Thyroid gland (tissue), 4 donors: ENCODE data around the gene VMP1. TPM values are rescaled to one million over a fixed set of nuclear protein-coding genes. Genes with fewer than 3 reads are reported as not detected.
A peak's percentile ranks its signal among the peaks of the same experiment; 100 is the strongest.
"Not testable (repeated sequence)": the region's sequence is repeated elsewhere in the genome, so short reads cannot be mapped to it uniquely, and the experiment has no call there.

Source experiments
- DNase-seq, 2 donors: peaks; one replicate each; pipeline ENCODE4 v3.0.0-alpha.2; 2019
- H3K27ac ChIP-seq, 3 donors: fragments of 200-600 bp; sonication (generic); 1 replicate in 2 of 3; 2 replicates in 1 of 3; pipeline ENCODE4 v1.5.1; 2016 to 2019; ENCODE audit warnings: mild to moderate bottlenecking in 1 of 3, moderate library complexity in 1 of 3
- H3K27me3 ChIP-seq: fragments of 200-600 bp; sonication (generic); one replicate; pipeline ENCODE4 v1.5.1; 2019
- H3K36me3 ChIP-seq, 2 donors: fragments of 200-600 bp; sonication (generic); one replicate each; pipeline ENCODE4 v1.5.1; 2016 to 2019
- H3K4me1 ChIP-seq, 2 donors: fragments of 200-600 bp; sonication (generic); one replicate each; pipeline ENCODE4 v1.5.1; 2017 to 2019
- H3K4me3 ChIP-seq, 3 donors: fragments of 200-600 bp; sonication (generic); replicated peaks in 1 of 3; 1 replicate in 2 of 3; 2 replicates in 1 of 3; pipeline ENCODE4 v1.5.1; 2016; ENCODE audit warnings: mild to moderate bottlenecking in 1 of 3
- H3K9me3 ChIP-seq: fragments of 200-600 bp; sonication (generic); one replicate; pipeline ENCODE4 v1.5.1; 2017
- POLR2A ChIP-seq, 2 donors: fragments of 450-650 bp; IDR thresholded peaks; one replicate each; pipeline ENCODE4 v1.6.1; 2017; ENCODE audit warnings: antibody characterized with exemption in 2 of 2, mild to moderate bottlenecking in 2 of 2, moderate library complexity in 1 of 2
- WGBS, 2 donors: methylation state at CpG; one replicate each; pipeline ENCODE4 v1.1.5; 2017; 5-methylcytosine and 5-hydroxymethylcytosine counted together
- intact Hi-C: fragments of 100-400 bp; cut with DNase I; formaldehyde crosslinking; loops from one replicate; pipeline ENCODE4 v1.15.1; 2023
- total RNA-seq, 4 donors: library from RNA; depleted of rRNA; stranded (reverse); fragments of >200 nt; gene quantifications; one replicate each; pipeline ENCODE4 v1.2.3, GENCODE V29; 2016
- TF ChIP-seq, protein P1 (sequence below), 6 experiments: fragments of 200-600 bp in 3 of 6; fragments of 450-650 bp in 3 of 6; sonication (generic) in 3 of 6; IDR thresholded peaks; one replicate each; pipeline ENCODE4 v1.5.1; 2016 to 2019; ENCODE audit warnings: antibody characterized with exemption in 6 of 6, mild to moderate bottlenecking in 2 of 6, inconsistent platforms in 1 of 6, moderate library complexity in 1 of 6

VMP1 gene
- total RNA-seq, 4 donors from 2014 or later, result 98.5 to 168 (median 125) TPM

DNA sequence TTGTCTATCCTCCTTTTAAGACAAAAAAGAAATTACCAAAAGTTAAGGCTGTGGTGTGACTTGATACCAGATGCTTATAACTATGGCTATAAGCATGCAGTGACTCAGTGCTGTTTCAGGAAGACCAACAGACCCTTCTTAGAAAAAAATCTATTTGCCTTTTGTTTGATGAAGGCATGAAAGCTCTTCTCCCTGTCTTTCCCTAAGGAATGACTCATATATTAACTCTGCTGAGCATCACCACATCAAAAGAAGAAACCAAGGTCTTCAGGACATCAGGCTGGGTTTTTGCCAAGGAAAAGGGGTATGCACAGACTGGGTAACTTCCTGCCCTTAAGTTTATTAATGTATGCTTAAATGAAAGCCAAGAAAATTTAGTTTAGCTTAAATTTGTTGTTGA lies 47.1 kb downstream of the VMP1 start:
- H3K36me3 ChIP-seq, result no peaks in the 10 kb centered on the region
- DNase-seq, result no peak
- no peaks in the 10 kb centered on the region for H3K27me3 ChIP-seq
- H3K27ac ChIP-seq, result peak overlapping the region in 2 of 3 donors; percentile 28 to 78
- H3K4me1 ChIP-seq, result peaks cover 9 to 19% of the 10 kb centered on the region in 2 donors
- no peak overlapping the region for H3K4me3 ChIP-seq
- intact Hi-C loops, result no loop called here
- TF ChIP-seq POLR2A (IDR thresholded peaks at IDR 0.05), result no peak
- TF ChIP-seq, protein P1, sequence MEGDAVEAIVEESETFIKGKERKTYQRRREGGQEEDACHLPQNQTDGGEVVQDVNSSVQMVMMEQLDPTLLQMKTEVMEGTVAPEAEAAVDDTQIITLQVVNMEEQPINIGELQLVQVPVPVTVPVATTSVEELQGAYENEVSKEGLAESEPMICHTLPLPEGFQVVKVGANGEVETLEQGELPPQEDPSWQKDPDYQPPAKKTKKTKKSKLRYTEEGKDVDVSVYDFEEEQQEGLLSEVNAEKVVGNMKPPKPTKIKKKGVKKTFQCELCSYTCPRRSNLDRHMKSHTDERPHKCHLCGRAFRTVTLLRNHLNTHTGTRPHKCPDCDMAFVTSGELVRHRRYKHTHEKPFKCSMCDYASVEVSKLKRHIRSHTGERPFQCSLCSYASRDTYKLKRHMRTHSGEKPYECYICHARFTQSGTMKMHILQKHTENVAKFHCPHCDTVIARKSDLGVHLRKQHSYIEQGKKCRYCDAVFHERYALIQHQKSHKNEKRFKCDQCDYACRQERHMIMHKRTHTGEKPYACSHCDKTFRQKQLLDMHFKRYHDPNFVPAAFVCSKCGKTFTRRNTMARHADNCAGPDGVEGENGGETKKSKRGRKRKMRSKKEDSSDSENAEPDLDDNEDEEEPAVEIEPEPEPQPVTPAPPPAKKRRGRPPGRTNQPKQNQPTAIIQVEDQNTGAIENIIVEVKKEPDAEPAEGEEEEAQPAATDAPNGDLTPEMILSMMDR (IDR thresholded peaks at IDR 0.05), result no peak
- H3K9me3 ChIP-seq, result no peaks in the 10 kb centered on the region

GRCh38 chr17:59755069-59755468 lies 47.6 kb downstream of the VMP1 start:
- DNase-seq, H3K27me3 ChIP-seq, intact Hi-C loops, H3K36me3 ChIP-seq, H3K4me3 ChIP-seq, H3K9me3 ChIP-seq: not testable (repeated sequence)
- Histone ChIP-seq H3K4me1 (peaks cover 9 to 19% of the 10 kb centered on the region in 2 donors), H3K27ac (peak overlapping the region in 2 of 3 donors; percentile 28 to 78)
- 95 to 97% methylated on average over 12 of the region's 12 CpGs for whole genome bisulfite sequencing, 2 donors

GRCh38 chr17:59756236-59756818 lies 48.9 kb downstream of the VMP1 start:
- no peaks in the 10 kb centered on the region for H3K36me3 ChIP-seq
- H3K9me3 ChIP-seq, result no peaks in the 10 kb centered on the region
- H3K4me1 ChIP-seq, result peaks cover 9 to 20% of the 10 kb centered on the region in 2 donors
- TF ChIP-seq POLR2A (IDR thresholded peaks at IDR 0.05), result no peak
- TF ChIP-seq, protein P1 (IDR thresholded peaks at IDR 0.05), result no peak
- 46 to 57% methylated on average over 3 of the region's 3 CpGs for WGBS, 2 donors
- peak overlapping the region; percentile 2 to 78 (median 70) for H3K27ac ChIP-seq
- intact Hi-C loops, result no loop called here
- H3K27me3 ChIP-seq, result no peaks in the 10 kb centered on the region
- no peak overlapping the region for H3K4me3 ChIP-seq
- DNase-seq, result no peak

DNA sequence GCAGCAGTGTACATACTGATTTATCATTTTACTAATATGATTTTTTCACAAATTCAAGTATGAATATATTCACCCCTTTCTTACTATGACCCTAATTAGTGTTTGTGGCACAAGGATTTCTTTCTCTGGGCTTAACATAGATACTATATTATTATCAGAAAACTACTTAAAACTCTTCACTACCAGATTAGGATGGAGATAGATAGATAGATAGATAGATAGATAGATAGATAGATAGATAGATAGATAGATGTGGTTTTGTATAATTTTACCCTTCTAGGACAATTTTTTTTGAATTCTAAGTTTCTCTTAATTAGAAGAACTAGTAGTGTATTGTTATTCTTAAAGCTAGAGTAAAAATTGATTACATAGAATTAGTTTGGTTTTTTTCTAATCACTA lies 49.6 kb downstream of the VMP1 start:
- Histone ChIP-seq H3K4me3 (no peak overlapping the region), H3K27ac (peak overlapping the region in 2 of 3 donors; percentile 70 to 78), H3K4me1 (peaks cover 15 to 27% of the 10 kb centered on the region in 2 donors), H3K9me3 (no peaks in the 10 kb centered on the region), H3K36me3 (no peaks in the 10 kb centered on the region), H3K27me3 (no peaks in the 10 kb centered on the region)
- no peak for DNase-seq
- TF ChIP-seq POLR2A (IDR thresholded peaks at IDR 0.05), result no peak
- TF ChIP-seq, protein P1 (IDR thresholded peaks at IDR 0.05), result no peak
- intact Hi-C loops, result no loop called here

DNA sequence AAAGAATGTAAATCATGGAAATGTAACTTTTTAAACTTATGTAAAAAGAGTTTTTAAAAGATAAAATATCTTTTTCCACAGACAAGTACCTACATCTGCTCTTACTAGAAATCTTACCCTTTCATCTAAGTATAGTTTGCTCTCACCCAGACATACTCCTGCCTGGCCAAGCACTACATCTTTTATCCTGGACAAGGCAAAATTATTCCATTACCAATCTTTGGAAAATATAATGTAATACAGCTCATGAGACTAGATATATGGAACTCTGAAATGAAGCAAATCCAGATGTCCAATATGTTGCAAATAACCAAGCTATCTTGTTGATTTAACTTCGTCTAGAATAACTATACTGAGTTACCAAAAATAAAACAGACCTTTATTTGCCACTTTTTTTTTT lies 50.0 kb downstream of the VMP1 start:
- H3K4me1 ChIP-seq, result peaks cover 15 to 28% of the 10 kb centered on the region in 2 donors
- no peak for DNase-seq
- TF ChIP-seq, protein P1 (IDR thresholded peaks at IDR 0.05), result no peak
- no peak for TF ChIP-seq POLR2A (IDR thresholded peaks at IDR 0.05)
- no peak overlapping the region for H3K27ac ChIP-seq
- H3K27me3 ChIP-seq, result no peaks in the 10 kb centered on the region
- no peaks in the 10 kb centered on the region for H3K9me3 ChIP-seq
- 85 to 88% methylated on average over 1 of the region's 1 CpG for WGBS, 2 donors
- no peaks in the 10 kb centered on the region for H3K36me3 ChIP-seq
- intact Hi-C loops, result no loop called here
- H3K4me3 ChIP-seq, result no peak overlapping the region
